Raji (cell line): ENCODE measurements around the gene CTAGE9.

Experiments used
- POLR2A ChIP-seq: IDR thresholded peaks from 2 replicates; pipeline ENCODE4 v1.6.1; 2011; ENCODE audit warnings: low read depth, low read length, control low read depth; ENCODE audit not compliant: insufficient read depth

CTAGE9 gene

DNA sequence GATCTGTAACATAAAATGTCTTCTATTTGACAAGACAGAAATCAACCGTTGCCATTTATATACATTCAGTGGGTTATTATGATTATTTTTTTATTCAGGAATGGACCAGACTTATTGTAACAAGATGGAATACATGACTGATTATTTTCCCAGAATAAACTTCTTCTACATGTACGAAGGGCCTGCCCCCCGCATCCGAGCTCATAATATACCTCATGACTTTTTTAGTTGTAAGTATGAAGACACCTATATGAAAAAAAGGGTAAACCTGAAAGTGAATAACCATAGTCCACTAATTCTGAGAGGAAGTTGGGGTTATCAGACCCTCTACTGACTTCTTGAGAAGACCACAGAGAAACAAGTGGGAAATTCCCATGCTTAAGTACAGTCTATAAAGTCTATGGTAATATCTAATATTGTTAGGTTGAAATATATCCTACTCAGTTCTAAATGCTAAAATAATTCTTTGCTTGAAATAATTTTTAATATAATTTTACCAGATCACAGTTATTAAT, 25.5 kb downstream of the CTAGE9 start:
- no peak for TF ChIP-seq POLR2A

DNA sequence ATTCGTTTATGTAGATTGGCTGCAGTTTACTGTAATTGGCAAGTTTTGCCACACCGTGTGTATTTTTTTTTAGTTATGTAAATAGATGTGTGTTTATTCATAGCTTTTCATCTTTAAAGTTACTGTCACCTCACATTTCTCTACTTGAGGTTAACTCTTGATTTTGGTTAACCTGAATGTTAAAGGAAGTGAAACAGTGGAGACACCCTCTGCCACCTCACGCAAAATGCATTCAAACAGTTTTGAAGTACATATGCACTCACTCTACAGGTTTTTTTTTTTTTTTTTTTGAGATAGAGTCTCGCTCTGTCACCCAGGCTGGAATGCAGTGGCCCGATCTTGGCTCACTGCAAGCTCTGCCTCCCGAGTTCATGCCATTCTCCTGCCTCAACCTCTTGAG, 27.3 kb downstream of the CTAGE9 start:
- TF ChIP-seq POLR2A = no peak

DNA sequence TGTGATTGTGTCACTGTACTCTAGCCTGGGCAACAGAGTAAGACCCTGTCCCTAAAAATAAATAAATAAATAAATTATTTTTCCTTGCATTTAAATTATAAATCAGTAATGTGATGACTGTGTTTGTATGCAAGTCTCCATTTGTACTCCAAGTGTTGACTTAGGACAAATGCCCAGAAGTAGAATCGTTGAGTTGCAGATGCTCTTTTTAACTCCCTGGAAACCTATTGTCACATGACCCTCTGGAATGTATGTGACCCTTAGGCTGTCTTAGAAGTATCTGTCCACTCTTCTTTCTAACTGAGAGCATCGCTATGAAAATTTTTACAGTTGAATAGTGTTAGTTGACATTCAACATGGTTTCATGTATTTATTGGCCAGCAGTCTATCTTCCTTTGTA, 28.4 kb downstream of the CTAGE9 start:
- no peak for TF ChIP-seq POLR2A

DNA sequence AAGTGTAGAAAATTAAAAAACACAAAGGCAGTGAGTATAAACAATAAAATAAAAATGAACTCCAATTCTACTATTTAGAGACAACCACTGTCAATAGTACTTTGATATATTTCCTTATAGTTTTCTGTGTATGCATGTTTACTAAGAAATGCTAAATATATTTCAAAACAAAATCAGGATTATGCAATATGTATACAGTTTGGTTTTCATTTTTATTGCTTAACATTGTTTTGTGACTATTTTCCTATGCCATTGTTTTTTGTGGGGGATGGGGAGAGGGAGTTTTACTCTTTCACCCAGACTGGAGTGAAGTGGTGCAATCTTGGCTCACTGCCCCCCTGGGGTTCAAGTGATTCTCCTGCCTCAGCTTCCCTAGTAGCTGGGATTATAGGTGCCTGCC, 29.2 kb downstream of the CTAGE9 start:
- no peak for TF ChIP-seq POLR2A

DNA sequence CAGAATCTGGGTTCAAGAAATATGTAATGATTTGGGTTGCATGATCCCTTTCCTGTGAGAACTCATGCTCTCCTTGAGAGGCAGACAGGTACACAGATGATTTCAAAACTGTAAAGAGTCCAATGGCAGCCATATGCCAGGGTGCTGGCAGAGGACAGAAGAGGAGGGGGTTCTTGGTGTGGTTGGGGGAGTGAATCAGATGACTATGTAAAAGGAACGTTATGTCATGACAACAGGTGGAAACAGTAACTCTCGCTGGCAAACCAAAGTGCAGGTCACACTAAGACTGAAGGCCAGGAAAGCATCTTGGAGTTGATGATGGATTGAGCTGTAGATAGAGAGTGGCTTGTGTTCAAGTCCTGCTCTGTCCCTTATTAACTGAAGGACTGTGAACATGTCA, 29.9 kb downstream of the CTAGE9 start:
- TF ChIP-seq POLR2A = no peak

DNA sequence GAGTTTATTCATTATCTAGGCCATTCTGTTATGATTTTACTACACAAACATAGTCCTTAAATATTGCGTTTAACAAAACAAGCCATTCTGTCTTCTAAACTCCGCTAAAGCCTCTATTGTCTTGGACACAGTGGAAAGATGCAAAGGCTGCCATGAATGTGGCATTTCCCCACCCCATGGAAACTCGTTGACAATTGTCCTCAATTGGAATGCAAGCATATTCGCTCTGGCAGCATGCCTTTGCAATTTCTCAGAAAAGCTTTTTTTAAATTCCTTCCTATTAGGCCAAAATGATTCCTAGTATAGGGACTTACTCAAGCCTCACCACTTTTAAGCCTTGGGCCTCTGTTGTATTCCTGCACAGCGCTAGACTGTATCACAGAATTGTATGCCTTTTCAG, 32.4 kb downstream of the CTAGE9 start:
- TF ChIP-seq POLR2A = no peak

DNA sequence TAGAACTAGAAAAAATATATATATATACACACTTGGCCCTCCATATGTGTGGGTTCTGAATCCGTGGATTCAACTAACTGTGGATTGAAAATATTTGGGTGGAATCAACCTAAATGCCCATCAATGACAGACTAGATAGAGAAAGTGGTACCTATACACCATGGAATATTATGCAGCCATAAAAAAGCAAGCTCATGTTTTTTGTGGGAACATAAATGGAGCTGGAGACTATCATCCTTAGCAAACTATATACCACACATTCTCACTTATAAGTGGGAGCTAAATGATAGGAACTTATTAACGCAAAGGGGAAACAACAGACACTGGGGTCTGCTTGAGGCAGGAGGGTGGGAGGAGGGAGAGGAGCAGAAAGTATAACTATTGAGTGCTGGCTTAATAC, 37.6 kb downstream of the CTAGE9 start:
- TF ChIP-seq POLR2A = no peak

DNA sequence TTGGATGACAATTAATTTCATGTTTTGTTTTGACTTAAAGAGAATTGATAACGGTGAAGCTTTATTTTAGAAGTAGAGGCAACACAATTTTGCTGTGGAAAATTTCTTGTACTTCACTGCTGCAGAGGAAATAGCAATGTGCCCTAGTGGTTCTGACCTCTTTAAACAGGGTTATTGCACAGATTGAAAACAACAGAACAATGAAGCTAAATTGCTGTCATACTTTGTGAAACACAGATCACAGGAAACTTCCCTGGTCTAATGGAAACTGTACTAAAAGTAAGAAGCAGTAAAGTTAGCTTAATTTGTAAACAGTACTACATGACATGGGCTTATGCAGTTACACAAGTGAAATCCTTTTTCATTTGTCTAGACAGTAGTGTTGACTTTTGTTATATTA, 40.9 kb downstream of the CTAGE9 start:
- no peak for TF ChIP-seq POLR2A

DNA sequence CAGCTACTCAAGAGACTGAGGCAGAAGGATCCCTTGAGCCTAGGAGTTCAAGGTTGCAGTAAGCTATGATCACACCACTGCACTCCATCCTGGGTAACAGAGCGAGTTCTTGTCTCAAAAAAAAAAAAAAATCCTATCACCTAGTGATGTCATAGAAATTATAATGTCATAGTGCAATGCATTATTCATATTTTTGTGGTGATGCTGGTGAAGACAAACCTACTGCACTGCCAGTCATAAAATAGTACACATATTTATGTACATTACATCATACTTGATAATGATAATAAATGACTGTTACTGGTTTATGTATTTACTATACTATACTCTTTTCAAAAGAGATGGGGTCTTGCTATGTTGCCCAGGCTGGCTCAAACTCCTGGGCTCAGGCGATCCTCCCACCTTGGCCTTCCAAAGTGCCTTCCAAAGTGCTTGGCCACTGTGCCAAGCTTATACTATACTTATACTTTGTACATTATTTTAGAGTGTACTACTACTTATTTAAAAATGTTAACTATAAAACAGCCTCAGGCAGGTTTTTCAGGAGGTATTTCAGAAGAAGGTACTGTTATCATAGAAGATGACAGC, 47.1 kb downstream of the CTAGE9 start:
- TF ChIP-seq POLR2A = no peak

DNA sequence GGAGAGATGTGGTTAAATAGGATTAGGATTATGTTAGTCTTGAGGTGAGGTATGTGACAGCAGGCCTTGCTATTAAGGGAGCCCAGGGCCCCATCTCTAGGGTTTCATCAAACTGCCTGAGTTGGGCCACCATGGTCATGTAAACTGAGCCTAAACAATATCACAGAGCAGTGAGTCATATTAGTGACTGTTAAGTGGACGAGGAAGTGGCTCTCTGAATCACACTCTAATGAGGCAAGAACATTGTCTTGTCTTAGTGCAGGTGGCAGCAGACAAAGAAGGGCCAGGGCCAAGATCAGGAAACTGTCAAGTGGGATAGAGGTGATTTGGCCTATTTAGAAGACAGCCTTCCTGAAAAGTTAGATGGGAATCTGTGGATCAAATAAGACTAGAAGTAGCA, 50.6 kb downstream of the CTAGE9 start:
- TF ChIP-seq POLR2A = no peak
